Kidney epithelial cell (primary cell): ENCODE data around the gene SCAF1. TPM values are rescaled to one million over a fixed set of nuclear protein-coding genes. Genes with fewer than 3 reads are reported as not detected.

Experiments used
- DNase-seq: peaks from one replicate; pipeline ENCODE4 v3.0.0-alpha.2; 2010; ENCODE audit warnings: low read depth
- H3K27me3 ChIP-seq: 2 replicates; pipeline ENCODE4 v1.6.0; 2011; ENCODE audit warnings: low read length; ENCODE audit not compliant: control insufficient read depth, insufficient read depth
- H3K36me3 ChIP-seq: 2 replicates; pipeline ENCODE4 v1.5.1; 2011; ENCODE audit warnings: low read length; ENCODE audit not compliant: control insufficient read depth, insufficient read depth
- H3K4me3 ChIP-seq: 2 replicates; pipeline ENCODE4 v1.5.1; 2011; ENCODE audit warnings: low read depth, mild to moderate bottlenecking, control low read depth, low read length
- total RNA-seq: library from RNA; depleted of rRNA; stranded (reverse); fragments of >200 nt; gene quantifications from 2 replicates; pipeline ENCODE4 v1.2.3, GENCODE V29; 2015
- TF ChIP-seq, protein P1 (sequence below): IDR thresholded peaks from 2 replicates; pipeline ENCODE4 v1.5.1; 2011; ENCODE audit warnings: mild to moderate bottlenecking, moderate library complexity, low read length, control low read depth, inconsistent platforms; ENCODE audit not compliant: insufficient read depth, poor library complexity, severe bottlenecking

SCAF1 gene
- total RNA-seq, 1 donor from 2014 or later, result 38.9 TPM

DNA sequence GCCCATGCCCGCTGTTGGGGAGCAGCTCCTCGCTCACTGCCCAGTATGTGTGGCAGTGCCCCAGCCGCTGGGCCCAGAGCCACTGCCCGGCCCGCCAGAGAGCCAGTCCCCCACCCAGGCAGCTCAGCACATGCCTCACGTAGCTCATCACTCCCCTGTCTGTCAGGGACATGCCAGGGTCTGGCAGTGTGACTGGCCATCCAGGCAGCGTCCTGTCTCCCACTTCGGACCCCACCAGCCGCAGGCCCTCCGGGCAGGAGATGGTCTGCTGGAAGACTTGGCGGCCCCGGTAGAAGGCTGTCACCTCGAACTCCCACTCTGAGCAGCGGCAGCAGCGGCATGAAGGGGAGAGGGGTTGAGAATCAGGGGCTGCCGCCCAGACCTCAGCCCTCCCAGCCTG, 20.0 kb downstream of the SCAF1 start:
- no peaks in the 10 kb centered on the region for H3K27me3 ChIP-seq
- H3K4me3 ChIP-seq, result no peak overlapping the region
- H3K36me3 ChIP-seq, result peaks cover 6% of the 10 kb centered on the region
- DNase-seq, result no peak
- TF ChIP-seq, protein P1, sequence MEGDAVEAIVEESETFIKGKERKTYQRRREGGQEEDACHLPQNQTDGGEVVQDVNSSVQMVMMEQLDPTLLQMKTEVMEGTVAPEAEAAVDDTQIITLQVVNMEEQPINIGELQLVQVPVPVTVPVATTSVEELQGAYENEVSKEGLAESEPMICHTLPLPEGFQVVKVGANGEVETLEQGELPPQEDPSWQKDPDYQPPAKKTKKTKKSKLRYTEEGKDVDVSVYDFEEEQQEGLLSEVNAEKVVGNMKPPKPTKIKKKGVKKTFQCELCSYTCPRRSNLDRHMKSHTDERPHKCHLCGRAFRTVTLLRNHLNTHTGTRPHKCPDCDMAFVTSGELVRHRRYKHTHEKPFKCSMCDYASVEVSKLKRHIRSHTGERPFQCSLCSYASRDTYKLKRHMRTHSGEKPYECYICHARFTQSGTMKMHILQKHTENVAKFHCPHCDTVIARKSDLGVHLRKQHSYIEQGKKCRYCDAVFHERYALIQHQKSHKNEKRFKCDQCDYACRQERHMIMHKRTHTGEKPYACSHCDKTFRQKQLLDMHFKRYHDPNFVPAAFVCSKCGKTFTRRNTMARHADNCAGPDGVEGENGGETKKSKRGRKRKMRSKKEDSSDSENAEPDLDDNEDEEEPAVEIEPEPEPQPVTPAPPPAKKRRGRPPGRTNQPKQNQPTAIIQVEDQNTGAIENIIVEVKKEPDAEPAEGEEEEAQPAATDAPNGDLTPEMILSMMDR, result no peak

DNA sequence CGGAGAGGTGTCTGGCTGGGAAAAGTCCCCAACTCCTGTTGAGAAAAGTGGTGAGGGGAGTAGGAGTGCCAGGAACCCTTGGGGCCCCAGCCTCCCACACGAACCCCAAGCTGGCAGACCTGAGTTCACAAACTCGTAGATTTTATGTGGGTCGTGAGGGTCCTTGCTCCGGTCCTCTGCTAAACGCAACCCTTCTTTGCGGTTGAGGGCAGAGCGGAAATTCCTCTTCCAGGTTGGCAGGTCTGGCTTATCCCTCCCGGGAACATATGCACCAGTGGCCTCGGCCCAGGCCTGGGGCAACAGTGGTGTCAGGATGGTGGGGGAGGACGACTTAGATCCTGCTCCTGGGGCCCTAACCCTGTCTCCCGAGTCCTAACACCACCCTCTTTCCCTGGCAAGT, 21.2 kb downstream of the SCAF1 start:
- no peak for DNase-seq
- no peak overlapping the region for H3K4me3 ChIP-seq
- no peaks in the 10 kb centered on the region for H3K27me3 ChIP-seq
- H3K36me3 ChIP-seq, result peaks cover 4% of the 10 kb centered on the region
- TF ChIP-seq, protein P1, result no peak

DNA sequence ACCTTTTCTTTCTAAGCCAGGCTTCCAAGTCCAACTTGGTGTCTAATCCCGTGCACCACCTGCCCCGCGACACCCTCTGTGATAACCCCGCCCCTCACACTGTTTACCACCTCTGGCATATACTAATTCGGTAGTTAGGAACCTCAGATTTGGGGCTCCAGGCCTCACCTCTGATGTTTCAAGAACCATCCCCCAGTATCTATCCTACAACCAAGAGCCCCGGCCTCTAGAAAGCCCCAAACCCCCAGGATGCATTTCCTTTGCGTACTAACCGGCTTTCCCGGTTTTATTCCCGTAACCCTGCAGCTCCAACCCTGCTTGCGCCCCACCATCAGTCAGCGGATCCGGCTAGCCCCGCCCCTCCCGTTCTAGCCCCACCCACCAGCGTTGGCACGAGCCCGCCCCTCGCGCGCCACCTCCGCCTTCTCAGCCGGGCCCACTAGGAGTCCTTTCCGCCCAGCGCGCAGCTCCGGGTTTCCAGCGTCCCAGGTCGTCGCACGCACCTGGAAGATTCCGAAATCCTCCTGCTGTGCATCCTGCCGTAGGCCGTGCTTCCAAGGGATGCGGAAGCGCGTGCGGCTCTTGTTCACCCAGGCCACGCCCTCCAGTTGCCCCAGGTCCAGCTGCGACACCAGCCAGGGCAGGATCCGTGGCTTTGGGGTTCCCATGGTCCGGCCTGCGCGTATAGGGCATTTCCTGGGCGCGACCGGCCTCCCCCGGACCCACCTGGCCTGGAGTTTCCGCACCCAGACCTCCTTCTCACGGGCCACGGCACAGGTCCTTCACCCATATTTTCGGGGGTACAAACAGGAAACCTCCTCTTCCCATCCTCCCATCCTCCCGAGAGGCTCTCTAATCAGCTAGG, 22.4 kb downstream of the SCAF1 start:
- Histone ChIP-seq H3K27me3 (no peaks in the 10 kb centered on the region), H3K4me3 (peak overlapping the region; percentile 84), H3K36me3 (peaks cover 2% of the 10 kb centered on the region)
- TF ChIP-seq, protein P1, result peak; percentile 7
- no peak for DNase-seq

DNA sequence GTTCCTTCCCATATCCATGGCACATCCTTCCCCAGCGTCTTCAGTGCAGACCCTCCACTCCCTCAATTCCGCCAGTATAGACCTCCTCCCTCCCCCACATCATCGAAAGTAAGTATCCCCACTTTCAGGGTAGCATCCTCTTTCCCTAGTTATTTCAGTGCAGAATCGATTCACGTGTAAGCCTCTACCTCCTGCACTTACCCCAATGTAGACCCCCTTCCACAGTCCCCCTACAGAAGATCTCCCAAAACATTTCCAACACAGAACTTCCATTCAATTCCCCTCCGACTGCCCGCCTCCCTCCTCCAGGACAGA, 23.0 kb downstream of the SCAF1 start:
- TF ChIP-seq, protein P1, result no peak
- Histone ChIP-seq H3K36me3 (no peaks in the 10 kb centered on the region), H3K4me3 (peak overlapping the region; percentile 84), H3K27me3 (no peaks in the 10 kb centered on the region)
- no peak for DNase-seq

DNA sequence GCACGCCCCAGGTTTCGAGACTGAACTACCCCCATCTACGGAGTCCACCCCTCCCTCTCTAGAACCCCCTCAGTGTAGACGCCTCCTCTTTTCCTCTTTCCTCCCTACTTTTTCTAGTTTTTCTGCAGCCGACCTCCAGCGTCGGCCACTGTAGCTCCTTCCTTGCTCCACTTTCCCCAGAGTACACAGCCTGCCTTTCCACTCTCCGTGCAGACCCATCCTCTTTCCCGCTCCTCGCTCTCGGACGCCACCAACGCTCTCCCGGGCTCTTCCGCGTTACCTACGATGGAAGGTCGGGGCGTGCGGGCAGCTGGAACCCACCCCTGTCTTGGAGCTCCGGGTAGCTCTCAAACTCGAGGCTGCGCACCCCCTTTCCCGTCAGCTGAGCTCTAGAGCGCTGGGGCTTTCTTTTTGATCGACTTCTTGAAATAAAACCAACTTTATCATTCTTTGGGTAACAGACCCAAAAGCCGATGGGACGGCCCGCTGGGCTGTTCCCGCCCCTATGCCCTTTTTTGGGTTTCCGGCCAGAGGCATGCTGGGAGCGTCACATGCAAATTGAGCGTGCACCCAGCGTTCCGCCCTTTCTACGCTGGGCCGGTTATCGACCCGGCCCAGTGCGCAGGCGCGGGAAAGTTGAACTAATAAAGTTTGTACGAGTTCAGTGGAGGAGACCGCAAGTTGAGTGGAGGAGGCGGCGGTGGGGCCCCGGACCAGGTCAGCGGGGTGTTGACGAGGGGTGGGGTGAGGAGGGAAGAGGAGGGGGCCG, 23.5 kb downstream of the SCAF1 start, which contains the start of the genes BCL2L12 and IRF3:
Gene BCL2L12 (plus strand): TSS at position 583 of the 769 bp plus-strand sequence. CDS start 760 bp downstream, outside the sequence.
Gene IRF3 (minus strand): TSS at position 507 of the 769 bp plus-strand sequence. CDS start 1,019 bp downstream, outside the sequence.
- DNase-seq, result peak; percentile 90
- H3K4me3 ChIP-seq, result peak within 1 kb of the TSS; percentile 84
- no peaks in the 10 kb centered on the region for H3K36me3 ChIP-seq
- H3K27me3 ChIP-seq, result no peaks in the 10 kb centered on the region
- TF ChIP-seq, protein P1, result no peak
